Loucy (cell line): ENCODE results near the gene RGPD8.
"Not testable (repeated sequence)": the region's sequence is repeated elsewhere in the genome, so short reads cannot be mapped to it uniquely, and the experiment has no call there.

Experiments
- H2AFZ ChIP-seq: fragments of 200-600 bp; sonication (generic); 2 replicates; pipeline ENCODE4 v1.6.0; 2016; ENCODE audit warnings: antibody characterized with exemption, mild to moderate bottlenecking, low read length, moderate library complexity
- H3F3A ChIP-seq: fragments of 200-600 bp; 2 replicates; pipeline ENCODE4 v1.6.0; 2016; ENCODE audit warnings: antibody characterized with exemption, low read depth, mild to moderate bottlenecking
- H3K27me3 ChIP-seq: fragments of 200-600 bp; sonication (generic); 2 replicates; pipeline ENCODE4 v1.6.1; 2014; ENCODE audit warnings: low read length, mild to moderate bottlenecking; ENCODE audit not compliant: insufficient read depth, poor library complexity, severe bottlenecking
- H3K36me3 ChIP-seq: fragments of 200-600 bp; sonication (generic); 2 replicates; pipeline ENCODE4 v1.6.1; 2016; ENCODE audit warnings: low read length; ENCODE audit not compliant: insufficient read depth
- H3K4me1 ChIP-seq: fragments of 200-600 bp; sonication (generic); 2 replicates; pipeline ENCODE4 v1.5.1; 2014; ENCODE audit warnings: low read length, mild to moderate bottlenecking; ENCODE audit not compliant: insufficient read depth, poor library complexity, severe bottlenecking
- H3K4me2 ChIP-seq: fragments of 200-600 bp; sonication (generic); 2 replicates; pipeline ENCODE4 v1.6.0; 2014; ENCODE audit warnings: antibody characterized with exemption, low read length, low read depth, mild to moderate bottlenecking; ENCODE audit not compliant: poor library complexity, severe bottlenecking
- H3K4me3 ChIP-seq: fragments of 200-600 bp; sonication (generic); 2 replicates; pipeline ENCODE4 v1.5.1; 2014; ENCODE audit warnings: low read length, mild to moderate bottlenecking, mixed read lengths; ENCODE audit not compliant: poor library complexity, severe bottlenecking
- H3K79me2 ChIP-seq: fragments of 200-600 bp; sonication (generic); 2 replicates; pipeline ENCODE4 v1.6.1; 2014; ENCODE audit warnings: low read length; ENCODE audit not compliant: insufficient read depth
- H3K9ac ChIP-seq: fragments of 200-600 bp; sonication (generic); 2 replicates; pipeline ENCODE4 v1.6.0; 2014; ENCODE audit warnings: mild to moderate bottlenecking, low read depth, low read length, moderate library complexity; ENCODE audit not compliant: poor library complexity, severe bottlenecking
- H3K9me2 ChIP-seq: fragments of 200-600 bp; sonication (generic); replicated peaks from 2 replicates; pipeline ENCODE4 v1.6.1; 2016; ENCODE audit warnings: low read depth, low read length, mixed read lengths
- H3K9me3 ChIP-seq: fragments of 200-600 bp; sonication (generic); 2 replicates; pipeline ENCODE4 v1.6.1; 2014; ENCODE audit warnings: mild to moderate bottlenecking, antibody characterized with exemption, low read length, low read depth; ENCODE audit not compliant: insufficient read depth
- H4K20me1 ChIP-seq: fragments of 200-600 bp; sonication (generic); 2 replicates; pipeline ENCODE4 v1.6.0; 2014; ENCODE audit warnings: antibody characterized with exemption, low read length, mild to moderate bottlenecking; ENCODE audit not compliant: insufficient read depth, poor library complexity, severe bottlenecking
- CTCF ChIP-seq: fragments of 200-600 bp; sonication (generic); conservative IDR thresholded peaks from 2 replicates; pipeline ENCODE4 v1.5.1; 2014; ENCODE audit warnings: mild to moderate bottlenecking, antibody characterized with exemption, low read length
- EZH2phosphoT487 ChIP-seq: fragments of 200-600 bp; IDR thresholded peaks from 2 replicates; pipeline ENCODE4 v1.6.1; 2018; ENCODE audit warnings: antibody characterized with exemption, mild to moderate bottlenecking, moderate library complexity, borderline replicate concordance

Gene RGPD8

GRCh38 chr2:112433480-112433879 is at the start of gene RGPD8:
Gene RGPD8 (minus strand): TSS chr2:112433645. CDS start chr2:112433453, 192 bp downstream.
- not testable (repeated sequence) for H3K9me3 ChIP-seq, H3K9me2 ChIP-seq, H4K20me1 ChIP-seq, H3K4me1 ChIP-seq, H3K36me3 ChIP-seq, H3F3A ChIP-seq, H3K27me3 ChIP-seq
- Histone ChIP-seq H3K4me3 (peak within 1 kb of the TSS; percentile 65), H3K79me2 (peaks cover 11% of the 10 kb centered on the region), H3K4me2 (peak within 1 kb of the TSS; percentile 44), H2AFZ (peak within 1 kb of the TSS; percentile 55; the same call in 1 of the 2 replicates), H3K9ac (peak within 1 kb of the TSS; percentile 43)
- peak; percentile 44 for TF ChIP-seq CTCF

- Histone ChIP-seq H3K9me2 (no peaks in the 10 kb centered on the region), H3K9me3 (no peaks in the 10 kb centered on the region), H3F3A (no peaks in the 10 kb centered on the region), H3K79me2 (peaks cover 45% of the 10 kb centered on the region), H3K4me1 (peaks cover 43% of the 10 kb centered on the region), H3K36me3 (no peaks in the 10 kb centered on the region), H3K4me3 (peak overlapping the region; percentile 90), H3K27me3 (no peaks in the 10 kb centered on the region), H4K20me1 (no peaks in the 10 kb centered on the region), H3K4me2 (peak overlapping the region; percentile 94), H2AFZ (peak overlapping the region; percentile 70), H3K9ac (peak overlapping the region; percentile 78)
- no peak for TF ChIP-seq EZH2phosphoT487
- TF ChIP-seq CTCF: no peak
Measured at GRCh38 chr2:112483042-112483473, 49.6 kb upstream of the RGPD8 start.

GRCh38 chr2:112482309-112483041 is 49.0 kb upstream of the RGPD8 start:
- TF ChIP-seq EZH2phosphoT487 (no peak), CTCF (no peak)
- no peaks in the 10 kb centered on the region for H3K9me3 ChIP-seq
- H3K4me2 ChIP-seq: peak overlapping the region; percentile 94
- no peaks in the 10 kb centered on the region for H3F3A ChIP-seq
- peaks cover 41% of the 10 kb centered on the region for H3K79me2 ChIP-seq
- H3K9me2 ChIP-seq: no peaks in the 10 kb centered on the region
- H3K36me3 ChIP-seq: no peaks in the 10 kb centered on the region
- H3K9ac ChIP-seq: peak overlapping the region; percentile 78
- H3K4me1 ChIP-seq: peaks cover 38% of the 10 kb centered on the region
- no peaks in the 10 kb centered on the region for H4K20me1 ChIP-seq
- H2AFZ ChIP-seq: peak overlapping the region; percentile 70
- peak overlapping the region; percentile 90 for H3K4me3 ChIP-seq
- H3K27me3 ChIP-seq: no peaks in the 10 kb centered on the region
